HT1080 (cell line): ENCODE data around the gene TBL1XR1. TPM values are rescaled to one million over a fixed set of nuclear protein-coding genes. Genes with fewer than 3 reads are reported as not detected.
"Not testable (repeated sequence)": the region's sequence is repeated elsewhere in the genome, so short reads cannot be mapped to it uniquely, and the experiment has no call there.

Experiments
- DNase-seq: peaks from one replicate; pipeline ENCODE4 v3.0.0-alpha.2; 2015; ENCODE audit warnings: low read depth
- total RNA-seq: library from RNA; depleted of rRNA; stranded (reverse); fragments of >200 nt; shearing (Covaris generic); gene quantifications from 2 replicates; pipeline ENCODE4 v1.2.3, GENCODE V29; 2014

Gene TBL1XR1
- total RNA-seq, 1 experiment from 2014 or later, result 158 TPM

- no peak for DNase-seq
Observed at GRCh38 chr3:177208781-177209180, 11.5 kb upstream of the TBL1XR1 start.

DNA sequence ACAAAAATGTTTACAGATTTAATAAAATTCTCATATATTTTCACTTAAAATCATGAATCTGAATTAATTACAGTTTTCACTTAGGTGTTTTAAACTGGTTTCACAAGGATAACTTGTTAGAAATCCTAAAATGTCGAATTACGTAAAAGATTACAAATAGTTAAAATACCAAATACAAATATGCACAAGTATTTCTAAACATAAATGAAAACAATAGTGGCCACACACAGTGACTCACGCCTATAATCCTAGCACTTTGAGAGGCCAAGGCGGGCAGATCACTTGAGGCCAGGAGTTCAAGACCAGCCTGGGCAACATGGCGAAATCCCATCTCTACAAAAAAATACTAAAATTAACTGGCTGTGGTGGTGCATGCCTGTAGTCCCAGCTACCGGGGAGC is 10.9 kb upstream of the TBL1XR1 start:
- no peak for DNase-seq

GRCh38 chr3:177206936-177207335 is 9.7 kb upstream of the TBL1XR1 start:
- no peak for DNase-seq

GRCh38 chr3:177203689-177204395 is 6.6 kb upstream of the TBL1XR1 start:
- DNase-seq, result no peak

DNA sequence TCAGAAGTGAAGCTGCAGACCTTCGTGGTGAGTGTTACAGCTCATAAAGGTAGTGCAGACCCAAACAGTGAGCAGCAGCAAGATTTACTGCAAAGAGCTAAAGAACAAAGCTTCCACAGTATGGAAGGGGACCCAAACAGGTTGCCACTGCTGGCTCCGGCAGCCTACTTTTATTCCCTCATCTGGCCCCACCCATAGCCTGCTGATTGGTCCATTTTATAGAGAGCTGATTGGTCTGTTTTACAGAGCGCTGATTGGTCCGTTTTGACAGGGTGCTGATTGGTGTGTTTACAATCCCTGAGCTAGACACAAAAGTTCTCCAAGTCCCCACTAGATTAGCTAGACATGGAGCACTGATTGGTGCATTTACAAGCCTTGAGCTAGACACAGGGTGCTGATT is 5.7 kb upstream of the TBL1XR1 start:
- not testable (repeated sequence) for DNase-seq

DNA sequence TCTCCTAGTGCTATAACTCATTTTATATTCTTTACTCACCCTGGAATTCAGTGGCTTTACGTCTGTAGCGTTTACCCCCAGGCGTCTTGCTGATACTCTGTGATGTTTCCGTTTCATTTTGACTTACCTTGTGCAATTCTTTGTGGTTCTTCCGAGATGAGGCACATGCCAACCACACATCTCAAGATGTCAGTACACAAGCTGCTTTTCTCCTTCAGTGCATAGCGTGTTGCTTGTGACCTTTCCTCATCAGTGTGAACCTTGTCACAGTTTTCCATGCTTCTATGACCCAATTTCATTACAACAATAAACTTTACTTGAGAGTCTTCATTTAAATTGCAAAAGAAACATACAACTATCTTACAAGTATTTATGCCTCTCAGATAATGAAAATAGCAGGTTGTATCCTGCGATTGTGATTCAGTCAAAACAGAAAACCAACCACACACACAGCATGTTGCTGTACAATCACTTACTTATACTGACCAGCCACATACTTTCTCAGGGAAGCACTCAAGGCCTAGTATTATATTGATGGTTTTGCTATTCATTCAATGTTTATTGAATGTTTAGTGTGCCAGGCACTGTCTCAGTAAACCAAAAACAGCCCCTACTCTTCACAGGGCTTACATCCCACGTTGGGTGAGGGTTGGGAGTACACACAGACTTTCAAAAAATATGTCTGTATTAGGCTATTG is 4.6 kb upstream of the TBL1XR1 start:
- no peak for DNase-seq

GRCh38 chr3:177199206-177199760 is 2.0 kb upstream of the TBL1XR1 start:
- no peak for DNase-seq

GRCh38 chr3:177197727-177198460 is 612 bp upstream of the TBL1XR1 start:
- DNase-seq, result no peak

GRCh38 chr3:177196456-177197040 is 734 bp downstream of the TBL1XR1 start:
- peak; percentile 55 for DNase-seq

DNA sequence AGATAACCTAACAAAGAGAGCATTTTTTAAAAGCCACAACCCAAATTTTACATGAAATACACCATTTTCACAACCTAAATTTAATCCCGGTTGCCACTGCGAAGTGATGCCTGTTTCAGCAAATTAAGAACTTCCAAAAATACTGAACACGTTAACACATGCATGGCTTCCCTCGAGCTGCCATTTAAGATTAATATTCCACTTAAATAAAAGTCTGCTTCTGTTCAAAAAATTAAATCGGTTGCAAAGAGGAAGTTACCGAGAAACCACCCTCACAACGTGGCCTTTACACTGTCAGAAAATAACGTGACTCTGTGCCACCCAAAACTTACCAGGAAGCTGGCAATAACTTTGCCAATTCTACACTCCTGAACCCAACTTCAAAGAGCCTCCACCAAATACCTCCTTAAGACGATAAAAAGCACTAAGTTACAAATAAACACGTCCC is 1.2 kb downstream of the TBL1XR1 start:
- DNase-seq, result peak; percentile 34

DNA sequence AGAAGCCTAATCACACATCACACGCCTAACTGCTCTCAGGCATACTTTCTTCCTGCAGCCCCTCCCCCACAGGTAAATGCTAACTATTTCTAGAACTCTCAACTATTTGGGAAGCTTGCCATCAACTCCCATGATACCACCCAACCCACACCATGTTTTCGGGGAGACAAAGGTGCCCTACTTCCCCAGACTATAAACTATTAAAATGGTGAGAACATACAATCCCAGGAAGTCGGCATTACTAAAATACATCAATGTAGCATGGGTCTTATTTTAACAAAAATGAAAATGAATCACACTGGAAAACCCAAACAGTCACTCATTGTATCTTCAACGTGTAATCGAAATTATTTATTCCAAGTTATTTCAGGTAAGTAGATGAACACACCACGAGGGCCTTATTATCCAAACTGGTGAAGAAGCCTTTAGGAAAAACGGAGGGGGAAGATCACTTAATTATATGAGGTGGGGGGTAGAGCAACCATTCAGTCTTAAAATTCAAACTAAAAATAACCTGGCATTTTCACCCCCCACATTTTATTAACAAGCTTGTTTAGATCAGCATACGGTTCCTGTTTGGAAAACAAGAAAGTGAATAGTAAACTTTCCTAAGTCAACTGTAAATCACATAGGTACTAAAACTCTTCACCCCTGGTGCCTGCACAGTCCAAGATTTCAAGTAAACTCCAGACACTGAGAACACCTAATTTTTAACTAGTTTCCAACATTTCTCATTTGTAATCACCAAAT is 1.9 kb downstream of the TBL1XR1 start:
- peak; percentile 41 for DNase-seq

- DNase-seq, result no peak
Observed at GRCh38 chr3:177194299-177194698, 3.0 kb downstream of the TBL1XR1 start.

GRCh38 chr3:177193688-177194268 is 3.5 kb downstream of the TBL1XR1 start:
- no peak for DNase-seq

DNA sequence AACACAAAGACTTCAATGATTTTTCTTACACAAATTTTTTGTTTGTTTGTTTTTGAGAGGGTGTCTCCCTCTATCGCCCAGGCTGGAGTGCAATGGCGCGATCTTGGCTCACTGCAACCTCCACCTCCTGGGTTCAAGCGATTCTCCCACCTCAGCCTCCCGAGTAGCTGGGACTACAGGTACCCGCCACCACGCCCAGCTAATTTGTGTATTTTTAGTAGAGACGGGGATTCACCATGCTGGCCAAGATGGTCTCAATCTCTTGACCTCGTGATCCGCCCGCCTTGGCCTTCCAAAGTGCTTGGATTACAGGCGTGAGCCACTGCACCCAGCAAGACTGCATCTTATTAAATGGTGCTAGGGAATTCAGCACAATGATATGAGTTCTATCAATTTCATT is 4.0 kb downstream of the TBL1XR1 start:
- not testable (repeated sequence) for DNase-seq

DNA sequence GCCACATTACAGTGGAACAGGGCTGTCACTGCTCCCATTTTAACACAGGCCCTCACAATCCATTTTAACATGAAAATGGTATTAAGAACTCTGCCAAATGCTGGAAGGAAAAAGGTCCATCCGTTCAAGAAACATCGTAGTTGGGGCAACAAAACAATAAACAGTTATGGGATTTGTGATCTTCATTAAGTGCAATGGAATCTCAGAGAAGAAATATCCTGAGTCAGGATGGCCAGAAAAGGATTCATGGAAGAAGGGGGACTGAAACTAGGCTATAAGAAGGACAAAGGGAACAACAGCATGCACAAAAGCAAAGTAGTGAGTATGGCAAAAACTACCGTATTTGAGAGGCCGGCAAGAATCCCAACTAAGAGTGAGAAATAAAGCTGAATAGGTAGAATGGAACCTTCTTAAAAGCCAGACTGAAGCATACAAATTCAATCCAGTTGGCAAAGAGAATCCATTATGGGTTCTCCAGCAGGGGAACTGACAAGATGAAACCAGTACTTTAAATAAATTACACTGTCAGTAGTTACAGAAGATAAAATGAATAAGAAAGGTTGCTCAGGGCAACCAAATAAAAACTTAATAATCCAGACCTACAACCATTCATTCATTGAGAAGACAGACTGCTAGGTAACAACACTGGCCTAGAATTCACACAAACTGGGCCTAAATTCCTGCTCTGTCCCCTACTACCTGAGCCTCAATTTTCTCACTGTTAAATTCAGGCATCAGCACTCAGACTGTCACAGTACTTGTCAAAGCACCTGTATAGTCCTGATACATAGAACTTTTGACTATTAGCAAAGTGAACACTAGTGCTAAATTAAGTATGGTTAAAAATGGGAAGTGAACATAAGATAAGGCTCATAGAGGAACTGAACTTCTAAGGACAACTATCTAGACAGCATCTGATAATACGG is 6.3 kb downstream of the TBL1XR1 start:
- no peak for DNase-seq

GRCh38 chr3:177190184-177190583 is 7.1 kb downstream of the TBL1XR1 start:
- not testable (repeated sequence) for DNase-seq

GRCh38 chr3:177188325-177188724 is 9.0 kb downstream of the TBL1XR1 start:
- not testable (repeated sequence) for DNase-seq

DNA sequence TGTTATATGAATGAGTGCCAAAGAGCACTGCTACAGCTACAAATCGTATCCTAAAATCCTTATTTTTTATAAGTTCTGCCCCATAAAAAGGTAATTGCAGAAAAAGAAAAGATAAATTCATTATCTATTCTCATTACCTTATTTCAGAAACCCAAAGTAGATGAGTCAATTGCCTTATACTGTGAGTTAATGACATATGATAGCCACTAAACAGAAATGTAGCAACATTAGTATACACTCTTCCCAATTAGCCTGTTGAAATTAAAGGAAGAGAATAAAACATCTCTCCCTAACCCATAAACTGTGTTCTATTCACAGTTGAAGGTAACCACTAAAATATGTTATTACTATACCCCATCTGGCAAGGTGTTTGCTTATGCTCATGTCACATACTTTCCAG is 11.0 kb downstream of the TBL1XR1 start:
- DNase-seq, result no peak

- no peak for DNase-seq
Observed at GRCh38 chr3:177185035-177185574, 12.2 kb downstream of the TBL1XR1 start.
